OCI-LY7 (cell line): Measurements from ENCODE around the gene RAB7A. TPM values are rescaled to one million over a fixed set of nuclear protein-coding genes. Genes with fewer than 3 reads are reported as not detected.
"Not testable (repeated sequence)": the region's sequence is repeated elsewhere in the genome, so short reads cannot be mapped to it uniquely, and the experiment has no call there.

Source experiments
- BruUV-seq: library from RNA; stranded (reverse); fragments of 400-500 nt; replicated peaks from 2 replicates; lab custom pipeline; 2021; lab: Mats Ljungman, UMichigan
- CTCF ChIA-PET: fragments of 300-600 bp; sonication (Branson Sonifier 250); formaldehyde crosslinking; loops from one replicate; lab custom pipeline; 2022; ENCODE audit warnings: antibody characterized with exemption; ENCODE audit not compliant: unreplicated experiment; lab: Charles Lee
- POLR2A ChIA-PET: fragments of 300-600 bp; sonication (Branson Sonifier 250); formaldehyde crosslinking; loops from one replicate; lab custom pipeline; 2022; ENCODE audit warnings: antibody characterized with exemption; lab: Charles Lee
- DNase-seq: peaks from one replicate; pipeline ENCODE4 v3.0.0-alpha.2; 2015; ENCODE audit warnings: low spot score
- H2AFZ ChIP-seq: fragments of 200-600 bp; sonication (generic), shearing (Covaris generic); 2 replicates; pipeline ENCODE4 v1.6.1; 2014; ENCODE audit warnings: mild to moderate bottlenecking, antibody characterized with exemption, low read length, moderate library complexity
- H3K27ac ChIP-seq: fragments of 200-600 bp; sonication (generic); 2 replicates; pipeline ENCODE4 v1.5.1; 2014; ENCODE audit warnings: mixed run types, low read depth, mild to moderate bottlenecking, moderate library complexity, low read length, inconsistent platforms; ENCODE audit not compliant: poor library complexity, severe bottlenecking
- H3K36me3 ChIP-seq: fragments of 200-600 bp; sonication (generic); 2 replicates; pipeline ENCODE4 v1.6.1; 2014; ENCODE audit warnings: mild to moderate bottlenecking, antibody characterized with exemption, low read length, moderate library complexity, mixed read lengths; ENCODE audit not compliant: insufficient read depth
- H3K4me1 ChIP-seq: fragments of 200-600 bp; sonication (generic); 2 replicates; pipeline ENCODE4 v1.5.1; 2014; ENCODE audit warnings: mild to moderate bottlenecking, low read length; ENCODE audit not compliant: insufficient read depth, poor library complexity, severe bottlenecking
- H3K4me2 ChIP-seq: fragments of 200-600 bp; sonication (generic); 2 replicates; pipeline ENCODE4 v1.6.1; 2014; ENCODE audit warnings: mild to moderate bottlenecking, low read length
- H3K4me3 ChIP-seq: fragments of 200-600 bp; sonication (generic); 2 replicates; pipeline ENCODE4 v1.5.1; 2014; ENCODE audit warnings: mild to moderate bottlenecking, low read depth, low read length; ENCODE audit not compliant: poor library complexity, severe bottlenecking
- H3K79me2 ChIP-seq: fragments of 200-600 bp; sonication (generic); 2 replicates; pipeline ENCODE4 v1.6.1; 2016; ENCODE audit warnings: low read depth, mild to moderate bottlenecking, low read length, moderate library complexity, mixed read lengths; ENCODE audit not compliant: insufficient read depth
- H3K9me2 ChIP-seq: fragments of 200-600 bp; sonication (generic); 2 replicates; pipeline ENCODE4 v1.6.1; 2016; ENCODE audit warnings: mild to moderate bottlenecking, low read length, mixed read lengths; ENCODE audit not compliant: insufficient read depth
- H3K9me3 ChIP-seq: fragments of 200-600 bp; sonication (generic); 2 replicates; pipeline ENCODE4 v1.6.1; 2014; ENCODE audit warnings: mild to moderate bottlenecking, mixed run types, low read length, mixed read lengths
- H4K20me1 ChIP-seq: fragments of 200-600 bp; sonication (generic); 2 replicates; pipeline ENCODE4 v1.6.1; 2014; ENCODE audit warnings: mild to moderate bottlenecking, antibody characterized with exemption, low read length, moderate library complexity, mixed read lengths; ENCODE audit not compliant: insufficient read depth
- CTCF ChIP-seq: fragments of 200-600 bp; sonication (generic); conservative IDR thresholded peaks from 2 replicates; pipeline ENCODE4 v1.5.1; 2014; ENCODE audit warnings: mild to moderate bottlenecking, antibody characterized with exemption, low read length, moderate library complexity, mixed read lengths
- EZH2phosphoT487 ChIP-seq: fragments of 200-600 bp; sonication (generic); IDR thresholded peaks from 2 replicates; pipeline ENCODE4 v1.6.1; 2018; ENCODE audit warnings: low read depth, borderline replicate concordance, mild to moderate bottlenecking, mixed run types, antibody characterized with exemption, low read length, moderate library complexity, mixed read lengths
- intact Hi-C: fragments of 100-400 bp; cut with micrococcal nuclease; formaldehyde crosslinking; loops from one replicate; pipeline ENCODE4 v1.10.0; 2022; ENCODE audit not compliant: unreplicated experiment
- total RNA-seq, 2 experiments: library from RNA; depleted of rRNA in 1 of 2; stranded (reverse); fragments of >200 nt in 1 of 2; shearing (Covaris generic) in 1 of 2; gene quantifications; 2 replicates each; pipeline ENCODE4 v1.2.3, GENCODE V29; 2014 to 2022

RAB7A gene
- total RNA-seq, 2 experiments from 2014 or later: 24.5 to 143 TPM

GRCh38 chr3:128748557-128748956 lies 22.6 kb downstream of the RAB7A start:
- TF ChIP-seq CTCF: no peak
- no peak for TF ChIP-seq EZH2phosphoT487
- peaks cover 72% of the 10 kb centered on the region for H3K79me2 ChIP-seq
- intact Hi-C loops: no loop called here
- H3K36me3 ChIP-seq: peaks cover 86% of the 10 kb centered on the region
- no peak for DNase-seq
- H4K20me1 ChIP-seq: no peaks in the 10 kb centered on the region
- no peak overlapping the region for H3K27ac ChIP-seq
- POLR2A ChIA-PET: no interaction called here
- no peaks in the 10 kb centered on the region for H3K9me2 ChIP-seq
- CTCF ChIA-PET: no interaction called here
- BruUV-seq: no TSS peak
- H3K4me3 ChIP-seq: no peak overlapping the region
- H3K4me2 ChIP-seq: no peak overlapping the region
- H2AFZ ChIP-seq: no peak overlapping the region
- H3K4me1 ChIP-seq: no peaks in the 10 kb centered on the region
- peaks cover 12% of the 10 kb centered on the region; the same call in 1 of the 2 replicates for H3K9me3 ChIP-seq

- no peak overlapping the region for H3K4me3 ChIP-seq
- no peak overlapping the region for H3K4me2 ChIP-seq
- intact Hi-C loops: no loop called here
- no peaks in the 10 kb centered on the region for H3K4me1 ChIP-seq
- ChIA-PET CTCF (no interaction called here), POLR2A (no interaction called here)
- no peak for TF ChIP-seq CTCF
- TF ChIP-seq EZH2phosphoT487: no peak
- H2AFZ ChIP-seq: no peak overlapping the region
- H3K27ac ChIP-seq: no peak overlapping the region
- H3K9me3 ChIP-seq: 0 out of 2 replicates have a peak, but pooled peaks cover 12% of the 10 kb centered on the region
- no peaks in the 10 kb centered on the region for H3K9me2 ChIP-seq
- H3K79me2 ChIP-seq: peaks cover 73% of the 10 kb centered on the region
- H4K20me1 ChIP-seq: no peaks in the 10 kb centered on the region
- H3K36me3 ChIP-seq: peaks cover 81% of the 10 kb centered on the region
- DNase-seq: no peak
- BruUV-seq: no TSS peak
These were observed 23.1 kb downstream of the RAB7A start for GRCh38 chr3:128749035-128749434.

GRCh38 chr3:128749561-128749960 lies 23.6 kb downstream of the RAB7A start:
- peaks cover 68% of the 10 kb centered on the region for H3K79me2 ChIP-seq
- H3K4me3 ChIP-seq, CTCF ChIA-PET, intact Hi-C loops, H4K20me1 ChIP-seq, DNase-seq, H3K4me2 ChIP-seq, H3K27ac ChIP-seq, H2AFZ ChIP-seq, H3K9me2 ChIP-seq, BruUV-seq, H3K4me1 ChIP-seq, POLR2A ChIA-PET: not testable (repeated sequence)
- peaks cover 81% of the 10 kb centered on the region for H3K36me3 ChIP-seq
- 0 out of 2 replicates have a peak, but pooled peaks cover 12% of the 10 kb centered on the region for H3K9me3 ChIP-seq
